Bronchial epithelial cell (primary cell): ENCODE results near the gene IQSEC1. TPM values are rescaled to one million over a fixed set of nuclear protein-coding genes. Genes with fewer than 3 reads are reported as not detected.

ENCODE experiments used
- DNase-seq: peaks from one replicate; pipeline ENCODE4 v3.0.0-alpha.2; 2010; ENCODE audit warnings: low read depth
- FAIRE-seq: peaks from 2 replicates; lab custom pipeline; 2011; peaks lifted over from hg19 to GRCh38; lab: Jason Lieb, UNC
- H3K27me3 ChIP-seq: 2 replicates; pipeline ENCODE4 v1.5.1; 2011; ENCODE audit warnings: low read length; ENCODE audit not compliant: control insufficient read depth, insufficient read depth
- H3K36me3 ChIP-seq: 2 replicates; pipeline ENCODE4 v1.5.1; 2011; ENCODE audit warnings: low read length; ENCODE audit not compliant: control insufficient read depth, insufficient read depth
- H3K4me3 ChIP-seq: 2 replicates; pipeline ENCODE4 v1.5.1; 2011; ENCODE audit warnings: mild to moderate bottlenecking, low read depth, low read length, control low read depth
- CTCF ChIP-seq: IDR thresholded peaks from 2 replicates; pipeline ENCODE4 v1.5.1; 2011; ENCODE audit warnings: mild to moderate bottlenecking, moderate library complexity, low read length, control low read depth, inconsistent platforms; ENCODE audit not compliant: insufficient read depth, severe bottlenecking
- total RNA-seq: library from RNA; depleted of rRNA; stranded (reverse); fragments of >200 nt; gene quantifications from 2 replicates; pipeline ENCODE4 v1.2.1, GENCODE V29; 2014

IQSEC1 gene
- total RNA-seq, result 5.8 and 6.6 TPM in 2 replicates

GRCh38 chr3:13073326-13074005, at the start of gene IQSEC1:
Gene IQSEC1, minus strand, starts transcription at chr3:13073429. Its CDS starts 415 bp downstream, at chr3:13073014.
- Histone ChIP-seq H3K36me3 (no peaks in the 10 kb centered on the region), H3K27me3 (peaks cover 18% of the 10 kb centered on the region), H3K4me3 (no peak within 1 kb of the TSS)
- TF ChIP-seq CTCF, result no peak
- DNase-seq (no peak), FAIRE-seq (no peak)

- no peak for DNase-seq
- no peak for FAIRE-seq
- Histone ChIP-seq H3K4me3 (no peak overlapping the region), H3K27me3 (peaks cover 2% of the 10 kb centered on the region), H3K36me3 (no peaks in the 10 kb centered on the region)
- TF ChIP-seq CTCF, result no peak
Measured at GRCh38 chr3:13122081-13123012, 49.1 kb upstream of the IQSEC1 start.

- Histone ChIP-seq H3K27me3 (peaks cover 2% of the 10 kb centered on the region), H3K36me3 (no peaks in the 10 kb centered on the region), H3K4me3 (no peak overlapping the region)
- FAIRE-seq (no peak), DNase-seq (no peak)
- TF ChIP-seq CTCF, result no peak
Measured at GRCh38 chr3:13121553-13122001, 48.3 kb upstream of the IQSEC1 start.

- Histone ChIP-seq H3K4me3 (no peak overlapping the region), H3K27me3 (peaks cover 2% of the 10 kb centered on the region), H3K36me3 (no peaks in the 10 kb centered on the region)
- TF ChIP-seq CTCF, result no peak
- no peak for DNase-seq
- no peak for FAIRE-seq
Measured at GRCh38 chr3:13120928-13121552, 47.8 kb upstream of the IQSEC1 start.

- DNase-seq (no peak), FAIRE-seq (no peak)
- no peaks in the 10 kb centered on the region for H3K36me3 ChIP-seq
- no peak for TF ChIP-seq CTCF
- no peak overlapping the region for H3K4me3 ChIP-seq
- peaks cover 2% of the 10 kb centered on the region for H3K27me3 ChIP-seq
Measured at GRCh38 chr3:13120289-13120927, 47.2 kb upstream of the IQSEC1 start.
